Activated CD4-positive, alpha-beta T cell treated with anti-CD3 and anti-CD28 coated beads, Interleukin-2, amount 50 U/mL, for 16 hours (primary cell): ENCODE data around the gene TLE1.

Experiments used
- DNase-seq: peaks from one replicate; pipeline ENCODE4 v3.0.0-alpha.2; 2020

The TLE1 gene

DNA sequence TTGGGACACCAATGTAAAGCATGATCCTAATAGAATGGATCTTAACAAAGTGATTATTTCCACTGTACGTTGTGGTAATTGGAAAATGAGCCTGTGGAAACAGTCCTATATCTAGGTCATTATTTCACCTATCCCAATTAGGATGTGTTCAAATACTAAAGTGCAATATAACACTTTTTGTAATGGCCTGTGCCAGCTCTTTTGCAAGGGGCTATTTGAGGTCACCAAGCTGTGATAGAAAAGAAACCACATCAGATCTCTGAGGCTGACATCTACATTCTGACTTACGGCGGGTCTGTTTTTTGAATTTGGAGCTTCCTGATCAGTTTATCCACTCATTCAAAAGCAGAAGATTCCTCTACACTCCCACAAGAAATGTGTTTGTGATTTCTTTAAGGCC lies 150.0 kb downstream of the TLE1 start:
- DNase-seq: no peak

DNA sequence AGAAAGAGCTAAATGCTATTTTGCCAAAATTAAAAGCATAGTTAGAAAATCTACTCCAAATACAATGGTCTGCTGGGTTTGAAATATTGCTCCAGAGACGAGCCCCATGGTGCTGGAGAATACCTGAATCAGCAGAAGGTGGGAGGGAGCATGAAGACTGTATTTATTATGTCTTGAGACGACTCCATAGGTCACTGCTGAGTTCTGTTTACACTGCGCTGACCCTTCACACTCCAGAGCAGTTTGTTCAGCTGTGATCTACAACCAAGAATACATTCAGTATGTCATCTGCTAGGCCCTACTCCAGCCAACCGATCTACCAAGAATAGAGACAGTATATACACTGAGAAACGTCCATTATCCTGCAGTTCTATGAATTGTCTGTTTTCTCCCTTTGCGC lies 150.5 kb downstream of the TLE1 start:
- DNase-seq: no peak

DNA sequence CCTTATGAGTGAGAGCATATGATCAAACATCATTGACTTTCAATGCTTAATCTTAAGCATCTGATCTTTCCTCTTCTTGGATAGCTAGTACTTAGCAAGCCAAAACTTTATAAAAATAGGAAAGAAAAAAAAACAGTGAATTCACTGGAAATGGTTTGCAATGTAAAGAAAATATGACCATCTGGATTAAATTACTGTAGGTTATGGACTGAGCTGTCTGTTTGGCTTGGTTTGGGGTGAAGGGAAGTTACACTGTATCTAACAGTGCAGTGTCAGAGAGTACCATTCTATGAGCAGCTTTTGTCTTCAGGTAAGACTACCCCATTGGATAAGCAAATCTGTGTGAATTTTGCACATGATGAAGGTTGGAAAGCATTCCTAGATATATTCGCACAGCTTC lies 151.4 kb downstream of the TLE1 start:
- no peak for DNase-seq

DNA sequence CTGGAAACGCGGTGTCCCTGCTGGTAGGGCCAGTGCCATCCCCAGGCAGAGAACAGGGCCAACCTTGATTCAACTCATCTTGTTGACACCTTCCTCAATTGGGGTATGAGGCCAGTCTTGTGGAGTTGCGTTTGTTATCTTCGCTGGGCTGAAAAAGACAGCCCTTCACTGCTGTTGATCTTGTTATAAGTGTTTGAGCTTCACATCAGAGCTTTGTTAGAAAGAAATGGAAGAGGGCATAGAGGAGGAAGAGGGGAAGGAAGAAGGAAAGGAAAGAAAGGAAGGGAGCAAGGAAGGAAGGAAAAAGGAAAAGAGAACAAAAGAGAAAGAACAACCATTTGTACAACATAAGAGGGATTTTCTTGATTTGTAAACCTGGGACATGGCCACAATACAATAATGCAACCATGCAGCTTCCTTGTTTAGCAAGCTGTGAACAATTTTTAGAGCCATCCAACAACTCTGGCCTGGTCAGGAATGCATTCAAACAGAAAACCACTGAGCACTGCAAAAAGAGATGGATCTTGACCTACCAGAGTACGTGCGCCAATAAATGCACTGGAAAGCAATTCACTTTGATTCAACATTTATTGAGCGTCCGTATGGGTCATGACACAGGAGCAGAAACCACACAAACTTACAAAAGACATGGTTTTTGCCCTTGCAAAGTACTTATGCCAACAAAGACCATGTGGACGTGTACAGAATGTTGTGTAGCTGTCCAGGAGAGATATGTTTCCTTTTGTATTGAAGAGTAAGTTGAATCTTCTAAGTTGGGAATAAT lies 152.9 kb downstream of the TLE1 start:
- no peak for DNase-seq

DNA sequence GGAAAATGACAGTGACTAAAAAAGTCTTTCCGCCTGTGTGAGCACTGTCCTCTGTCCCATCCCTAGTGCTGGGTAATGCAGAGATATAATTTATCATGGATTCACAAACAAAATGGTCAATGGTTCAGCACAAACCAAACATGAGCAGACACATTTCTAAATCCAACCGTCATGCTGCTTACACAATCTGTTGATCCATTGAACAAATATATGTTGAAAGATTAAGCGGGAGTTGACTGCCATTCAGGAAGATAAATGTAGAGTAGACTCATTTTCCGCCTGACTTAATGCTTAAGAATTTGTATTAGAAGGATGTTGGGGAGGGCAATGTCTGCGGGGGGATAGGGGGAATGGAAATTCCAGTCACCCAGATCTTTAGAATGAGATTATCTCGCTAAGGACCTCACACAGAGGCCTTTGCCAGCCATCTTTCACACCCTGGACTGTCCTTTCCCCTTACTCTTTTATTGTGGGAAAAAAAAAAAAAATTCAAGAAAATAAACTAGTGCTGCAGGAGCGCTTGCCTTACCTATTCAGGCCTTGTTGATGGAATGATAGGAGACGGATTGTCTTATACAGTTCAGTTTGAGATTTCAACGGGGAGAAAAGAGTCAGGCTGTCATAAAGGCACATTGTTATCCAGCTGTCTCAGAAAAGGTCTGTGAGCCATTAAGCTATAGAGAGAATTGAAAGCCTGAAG lies 153.7 kb downstream of the TLE1 start:
- no peak for DNase-seq

DNA sequence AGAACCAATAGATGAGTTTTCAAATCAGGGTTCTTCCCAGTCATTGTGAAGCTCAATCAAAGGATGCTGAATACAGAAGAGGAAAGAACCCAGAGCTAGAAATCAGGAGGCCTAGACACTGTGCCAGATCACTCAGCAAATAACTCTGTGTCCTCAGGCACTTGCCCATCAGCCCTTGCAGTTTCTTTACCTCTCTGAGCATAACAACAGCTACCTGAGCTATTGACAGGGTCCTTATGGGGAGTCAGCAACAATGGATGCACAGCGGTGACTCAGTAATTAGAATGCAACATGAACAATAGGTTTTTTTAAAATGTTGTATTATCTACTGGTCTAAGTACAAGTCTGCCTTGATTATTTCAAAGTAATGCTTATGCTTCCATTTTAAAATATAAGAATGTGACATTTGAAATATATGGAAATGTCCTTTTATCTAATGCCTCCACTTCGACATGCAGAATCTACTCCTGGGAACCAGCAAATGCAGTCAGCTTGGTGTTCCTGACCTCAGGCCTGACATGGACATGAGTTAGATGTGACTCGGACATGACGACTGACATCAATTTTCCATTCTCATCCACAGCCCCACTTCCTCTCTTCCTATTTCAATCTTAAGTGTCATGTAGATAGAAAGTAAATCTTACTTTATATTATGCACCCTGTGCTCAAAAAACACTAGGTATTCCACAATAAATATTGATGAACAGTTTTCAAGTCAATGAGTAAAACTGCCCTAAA lies 155.0 kb downstream of the TLE1 start:
- no peak for DNase-seq
